Parathyroid adenoma (tissue), 2 donors: Measurements from ENCODE around the gene P2RX6.

Experiments used
- H2AFZ ChIP-seq: fragments of 300-600 bp; sonication (generic); one replicate; pipeline ENCODE4 v1.7.0; 2017; ENCODE audit warnings: antibody characterized with exemption, mild to moderate bottlenecking
- H3K27ac ChIP-seq: fragments of 300-600 bp; sonication (generic); one replicate; pipeline ENCODE4 v1.7.0; 2017
- H3K27me3 ChIP-seq: fragments of 300-600 bp; sonication (generic); one replicate; pipeline ENCODE4 v1.7.0; 2017; ENCODE audit warnings: low read length; ENCODE audit not compliant: control insufficient read depth, insufficient read depth
- H3K36me3 ChIP-seq: fragments of 300-600 bp; sonication (generic); one replicate; pipeline ENCODE4 v1.7.0; 2017; ENCODE audit warnings: low read length; ENCODE audit not compliant: control insufficient read depth, insufficient read depth
- H3K4me1 ChIP-seq: fragments of 300-600 bp; sonication (generic); one replicate; pipeline ENCODE4 v1.7.0; 2017; ENCODE audit warnings: control low read depth
- H3K4me2 ChIP-seq: fragments of 300-600 bp; sonication (generic); one replicate; pipeline ENCODE4 v1.7.0; 2017; ENCODE audit warnings: low read length
- H3K4me3 ChIP-seq: fragments of 300-600 bp; sonication (generic); one replicate; pipeline ENCODE4 v1.7.0; 2017; ENCODE audit warnings: low read depth, low read length
- H3K79me2 ChIP-seq: fragments of 300-600 bp; sonication (generic); one replicate; pipeline ENCODE4 v1.7.0; 2017; ENCODE audit warnings: control low read depth
- H3K9ac ChIP-seq: fragments of 300-600 bp; sonication (generic); one replicate; pipeline ENCODE4 v1.7.0; 2017; ENCODE audit warnings: mild to moderate bottlenecking
- H3K9me3 ChIP-seq: fragments of 300-600 bp; sonication (generic); one replicate; pipeline ENCODE4 v1.7.0; 2017; ENCODE audit warnings: low read length; ENCODE audit not compliant: control insufficient read depth
- CTCF ChIP-seq: fragments of 300-600 bp; sonication (generic); IDR thresholded peaks from one replicate; pipeline ENCODE4 v1.7.0; 2017; ENCODE audit warnings: antibody characterized with exemption, mild to moderate bottlenecking
- donor health status: primary hyperparathyroidism.

Gene P2RX6

DNA sequence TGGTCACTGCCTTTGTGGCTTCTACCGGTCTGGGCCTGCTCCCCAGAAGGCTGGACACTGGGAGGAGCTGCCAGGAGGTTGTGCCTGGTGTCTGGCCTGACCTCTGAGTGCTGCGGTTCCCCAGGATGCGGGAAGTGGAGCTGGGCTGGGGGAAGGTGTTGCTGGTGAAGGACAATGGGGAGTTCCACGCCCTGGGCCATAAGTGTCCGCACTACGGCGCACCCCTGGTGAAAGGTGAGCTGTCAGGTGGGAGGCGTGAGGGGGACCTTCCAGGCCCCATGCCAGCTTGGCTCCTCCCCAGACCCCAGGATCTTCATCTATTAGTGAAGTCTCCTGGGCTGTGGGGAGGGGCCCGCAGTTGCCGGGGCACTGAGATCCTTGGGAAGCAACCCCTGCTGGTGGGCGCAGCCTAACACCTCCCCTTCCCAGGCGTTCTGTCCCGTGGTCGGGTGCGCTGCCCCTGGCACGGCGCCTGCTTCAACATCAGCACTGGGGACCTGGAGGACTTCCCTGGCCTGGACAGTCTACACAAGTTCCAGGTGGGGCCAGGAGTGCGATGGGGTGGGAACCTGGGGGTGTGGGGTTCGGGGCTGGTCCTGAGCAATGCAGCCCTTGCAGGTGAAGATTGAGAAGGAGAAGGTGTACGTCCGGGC, 41.2 kb upstream of the P2RX6 start:
- Histone ChIP-seq H3K4me1 (no peaks in the 10 kb centered on the region), H3K27me3 (no peaks in the 10 kb centered on the region), H3K79me2 (no peaks in the 10 kb centered on the region), H2AFZ (no peak overlapping the region), H3K36me3 (no peaks in the 10 kb centered on the region), H3K9ac (no peak overlapping the region), H3K4me2 (no peak overlapping the region), H3K9me3 (no peaks in the 10 kb centered on the region), H3K27ac (no peak overlapping the region), H3K4me3 (no peak overlapping the region)
- TF ChIP-seq CTCF = no peak

GRCh38 chr22:20974336-20974955, 40.5 kb upstream of the P2RX6 start:
- no peaks in the 10 kb centered on the region for H3K9me3 ChIP-seq
- no peaks in the 10 kb centered on the region for H3K4me1 ChIP-seq
- no peaks in the 10 kb centered on the region for H3K36me3 ChIP-seq
- no peak overlapping the region for H3K4me3 ChIP-seq
- TF ChIP-seq CTCF = no peak
- H3K27me3 ChIP-seq = no peaks in the 10 kb centered on the region
- H3K9ac ChIP-seq = no peak overlapping the region
- no peak overlapping the region for H3K27ac ChIP-seq
- no peak overlapping the region for H2AFZ ChIP-seq
- no peaks in the 10 kb centered on the region for H3K79me2 ChIP-seq
- no peak overlapping the region for H3K4me2 ChIP-seq

DNA sequence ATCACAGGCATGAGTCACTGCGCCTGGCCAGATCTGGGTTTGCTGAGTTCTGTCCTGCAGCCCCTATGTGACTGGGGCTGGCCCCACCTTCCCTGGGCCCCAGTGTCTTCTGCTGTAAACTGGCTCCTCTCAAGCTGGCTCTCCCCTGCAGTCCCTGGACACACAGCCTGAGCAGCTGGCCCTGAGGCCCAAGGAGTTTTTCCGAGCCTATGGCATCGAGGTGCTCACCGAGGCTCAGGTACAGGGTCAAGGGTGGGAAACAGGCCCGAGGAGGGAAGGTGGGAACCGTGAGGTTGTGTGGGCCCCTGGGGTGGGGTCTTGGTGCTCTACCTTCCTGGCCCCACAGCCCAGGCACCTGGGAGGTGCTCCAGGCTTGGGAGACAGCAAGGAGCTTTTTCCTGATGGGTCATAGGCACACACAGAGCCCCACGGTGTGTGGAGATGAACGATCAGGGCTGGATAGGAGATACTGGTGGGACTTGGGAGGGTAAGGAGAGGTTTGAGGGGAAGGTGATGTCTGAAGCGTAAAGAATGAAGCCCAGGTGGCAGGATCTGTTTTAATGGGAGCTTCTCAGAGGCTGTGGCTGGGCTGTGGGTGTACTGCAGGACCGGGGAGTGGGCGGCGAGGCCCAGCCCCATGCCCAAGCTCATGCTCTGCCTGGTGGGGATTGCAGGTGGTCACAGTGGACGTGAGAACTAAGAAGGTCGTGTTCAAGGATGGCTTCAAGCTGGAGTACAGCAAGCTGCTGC, 39.2 kb upstream of the P2RX6 start:
- Histone ChIP-seq H3K4me3 (no peak overlapping the region), H3K4me2 (no peak overlapping the region), H3K79me2 (no peaks in the 10 kb centered on the region), H3K9me3 (no peaks in the 10 kb centered on the region), H3K4me1 (no peaks in the 10 kb centered on the region), H3K27me3 (no peaks in the 10 kb centered on the region), H3K36me3 (no peaks in the 10 kb centered on the region), H3K9ac (no peak overlapping the region), H2AFZ (no peak overlapping the region), H3K27ac (no peak overlapping the region)
- no peak for TF ChIP-seq CTCF

GRCh38 chr22:20976291-20976877, 38.6 kb upstream of the P2RX6 start:
- Histone ChIP-seq H3K4me3 (no peak overlapping the region), H3K9me3 (no peaks in the 10 kb centered on the region), H3K27ac (no peak overlapping the region), H3K4me2 (no peak overlapping the region), H3K27me3 (no peaks in the 10 kb centered on the region), H3K79me2 (peaks cover 4% of the 10 kb centered on the region), H2AFZ (no peak overlapping the region), H3K4me1 (peaks cover 6% of the 10 kb centered on the region), H3K36me3 (no peaks in the 10 kb centered on the region), H3K9ac (no peak overlapping the region)
- no peak for TF ChIP-seq CTCF
